ENCODE measurements around the gene SFRP2. TPM values are rescaled to one million over a fixed set of nuclear protein-coding genes. Genes with fewer than 3 reads are reported as not detected.

SFRP2 gene
- total and polyA plus RNA-seq, 11 donors, result 0.06 to 18.8 (median 0.37) TPM; not detected in 2

DNA sequence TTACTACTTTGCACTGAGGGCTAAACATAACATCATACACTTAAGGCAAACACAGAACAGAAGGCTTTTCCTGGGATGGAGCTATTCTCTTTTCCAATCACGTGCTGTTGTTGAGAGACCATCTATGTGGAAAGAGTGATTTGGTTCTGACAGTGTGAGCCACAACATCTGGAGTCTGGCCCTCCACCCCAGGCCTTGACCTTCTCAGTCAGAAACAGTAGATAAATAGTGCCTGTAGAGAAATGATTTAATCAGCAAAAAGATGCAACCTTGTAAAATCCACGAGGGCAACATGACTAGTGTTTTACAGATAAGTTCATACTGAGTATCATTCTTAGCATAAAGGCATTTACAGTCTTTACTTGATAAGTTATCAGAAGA is 10.8 kb upstream of the SFRP2 start:
- TF ChIP-seq POLR2A (IDR thresholded peaks at IDR 0.05), result no peak
- TF ChIP-seq, protein P1, sequence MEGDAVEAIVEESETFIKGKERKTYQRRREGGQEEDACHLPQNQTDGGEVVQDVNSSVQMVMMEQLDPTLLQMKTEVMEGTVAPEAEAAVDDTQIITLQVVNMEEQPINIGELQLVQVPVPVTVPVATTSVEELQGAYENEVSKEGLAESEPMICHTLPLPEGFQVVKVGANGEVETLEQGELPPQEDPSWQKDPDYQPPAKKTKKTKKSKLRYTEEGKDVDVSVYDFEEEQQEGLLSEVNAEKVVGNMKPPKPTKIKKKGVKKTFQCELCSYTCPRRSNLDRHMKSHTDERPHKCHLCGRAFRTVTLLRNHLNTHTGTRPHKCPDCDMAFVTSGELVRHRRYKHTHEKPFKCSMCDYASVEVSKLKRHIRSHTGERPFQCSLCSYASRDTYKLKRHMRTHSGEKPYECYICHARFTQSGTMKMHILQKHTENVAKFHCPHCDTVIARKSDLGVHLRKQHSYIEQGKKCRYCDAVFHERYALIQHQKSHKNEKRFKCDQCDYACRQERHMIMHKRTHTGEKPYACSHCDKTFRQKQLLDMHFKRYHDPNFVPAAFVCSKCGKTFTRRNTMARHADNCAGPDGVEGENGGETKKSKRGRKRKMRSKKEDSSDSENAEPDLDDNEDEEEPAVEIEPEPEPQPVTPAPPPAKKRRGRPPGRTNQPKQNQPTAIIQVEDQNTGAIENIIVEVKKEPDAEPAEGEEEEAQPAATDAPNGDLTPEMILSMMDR (IDR thresholded peaks at IDR 0.05), result no peak
- DNase-seq, result no peak
- peaks cover 0 to 36% (median 4%) of the 10 kb centered on the region in 9 donors for H3K27me3 ChIP-seq
- H3K9me3 ChIP-seq, result no peaks in the 10 kb centered on the region
- ATAC-seq, result no peak
- no peak overlapping the region for H3K4me3 ChIP-seq
- intact Hi-C loops (cut with DNase I), result loop anchor here in 5 of 10 donors (10.0 kb wide), 4 partner anchors 215 to 705 kb away; no protein-coding TSS in a partner anchor
- peaks cover 0 to 8% (median 0%) of the 10 kb centered on the region in 12 donors for H3K4me1 ChIP-seq
- WGBS, 4 donors, result 14 to 42% (median 31%) methylated on average over 2 of the region's 2 CpGs
- no peaks in the 10 kb centered on the region for H3K36me3 ChIP-seq
- no peak overlapping the region for H3K27ac ChIP-seq

DNA sequence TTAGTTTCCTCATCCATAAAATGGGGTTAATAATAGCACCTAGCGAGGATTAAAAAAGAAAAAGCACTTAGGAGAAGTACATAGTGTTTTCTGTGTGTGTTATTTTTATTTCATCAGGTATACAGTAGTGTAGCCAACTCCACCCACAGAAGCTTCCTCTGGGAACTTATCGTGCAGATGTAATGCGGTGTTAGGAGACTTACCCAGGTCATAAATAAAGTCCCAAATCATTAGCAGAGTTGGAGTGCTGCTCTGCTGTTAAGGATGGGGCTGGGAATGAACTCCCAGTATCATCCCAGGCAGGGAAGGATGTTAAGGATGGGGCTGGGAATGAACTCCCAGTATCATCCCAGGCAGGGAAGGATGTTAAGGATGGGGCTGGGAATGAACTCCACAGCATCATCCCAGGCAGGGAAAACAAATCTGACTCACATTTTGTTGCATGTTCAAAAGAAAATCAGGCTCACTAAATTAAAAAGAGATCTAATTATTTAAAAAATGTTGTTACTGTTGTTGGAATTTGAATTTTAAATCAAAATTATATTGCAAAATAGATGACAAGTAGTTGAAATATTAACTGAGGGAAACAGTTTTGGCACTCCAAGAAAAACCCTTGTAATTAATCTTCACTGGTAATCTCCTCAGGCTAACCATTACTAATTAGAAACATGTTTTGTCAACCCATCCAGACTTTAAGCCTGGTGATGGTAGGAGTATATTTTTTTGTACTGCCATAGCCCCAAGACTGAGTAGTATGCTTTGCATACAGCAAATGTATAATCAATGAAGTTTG is 10.2 kb upstream of the SFRP2 start:
- Histone ChIP-seq H3K27ac (no peak overlapping the region), H3K9me3 (no peaks in the 10 kb centered on the region), H3K4me3 (no peak overlapping the region), H3K36me3 (no peaks in the 10 kb centered on the region), H3K27me3 (peaks cover 0 to 42% (median 7%) of the 10 kb centered on the region in 9 donors), H3K4me1 (peaks cover 0 to 8% (median 0%) of the 10 kb centered on the region in 12 donors)
- intact Hi-C loops (cut with DNase I), result loop anchor here in 5 of 10 donors (10.0 kb wide), 4 partner anchors 216 to 706 kb away; no protein-coding TSS in a partner anchor
- 34 to 55% (median 48%) methylated on average over 3 of the region's 3 CpGs for WGBS, 4 donors
- DNase-seq, result no peak
- no peak for ATAC-seq
- TF ChIP-seq, protein P1 (IDR thresholded peaks at IDR 0.05), result no peak
- TF ChIP-seq POLR2A (IDR thresholded peaks at IDR 0.05), result no peak

DNA sequence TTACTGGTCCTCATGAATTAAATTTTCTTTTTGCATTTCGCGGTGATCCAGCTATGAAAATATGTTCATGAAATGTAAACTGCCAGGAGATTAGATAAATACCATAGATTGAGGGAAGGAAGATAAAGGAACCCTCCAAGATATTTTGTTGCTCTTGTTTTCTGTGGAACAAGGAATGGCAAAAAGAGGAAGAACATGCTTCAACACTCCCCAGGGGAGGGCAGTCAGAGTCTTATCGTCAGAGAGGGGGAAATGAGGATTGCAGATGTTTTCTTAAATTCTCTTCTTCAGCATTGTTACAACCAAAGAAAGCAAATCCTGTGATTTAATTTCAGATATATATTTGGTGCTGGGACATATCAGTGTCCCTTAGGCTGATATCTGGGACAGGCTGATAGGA is 9.5 kb upstream of the SFRP2 start:
- 32 to 46% (median 41%) methylated on average over 3 of the region's 3 CpGs for WGBS, 4 donors
- H3K9me3 ChIP-seq, result no peaks in the 10 kb centered on the region
- peaks cover 0 to 8% (median 0%) of the 10 kb centered on the region in 12 donors for H3K4me1 ChIP-seq
- no peak overlapping the region for H3K27ac ChIP-seq
- DNase-seq, result no peak
- peaks cover 0 to 48% (median 13%) of the 10 kb centered on the region in 9 donors for H3K27me3 ChIP-seq
- intact Hi-C loops (cut with DNase I), result loop anchor here in 5 of 10 donors (10.0 kb wide), 4 partner anchors 216 to 706 kb away; no protein-coding TSS in a partner anchor
- TF ChIP-seq, protein P1 (IDR thresholded peaks at IDR 0.05), result no peak
- TF ChIP-seq POLR2A (IDR thresholded peaks at IDR 0.05), result no peak
- H3K36me3 ChIP-seq, result no peaks in the 10 kb centered on the region
- H3K4me3 ChIP-seq, result no peak overlapping the region
- no peak for ATAC-seq

DNA sequence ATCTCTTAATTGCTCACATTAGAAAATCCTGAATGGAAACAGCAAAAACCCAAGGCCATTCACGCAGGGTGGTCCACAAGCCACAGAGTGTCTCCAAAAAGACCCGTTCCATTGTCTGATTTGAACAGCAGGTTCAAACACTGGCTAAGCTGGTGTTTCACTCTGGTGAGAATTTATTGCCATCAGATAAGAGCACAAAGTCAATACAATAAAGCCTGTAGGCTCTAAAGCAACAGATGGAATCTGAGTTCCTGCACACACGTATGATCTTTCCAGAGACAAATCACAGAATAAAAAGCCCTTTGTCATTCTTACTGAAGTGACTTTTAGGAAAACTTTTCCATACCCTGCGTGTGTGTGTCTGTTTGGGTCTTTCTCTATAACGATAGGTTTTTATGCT is 5.1 kb upstream of the SFRP2 start:
- Histone ChIP-seq H3K4me1 (peaks cover 0 to 29% (median 20%) of the 10 kb centered on the region in 12 donors), H3K9me3 (no peaks in the 10 kb centered on the region), H3K27me3 (peaks cover 31 to 89% (median 51%) of the 10 kb centered on the region in 9 donors), H3K27ac (no peak overlapping the region), H3K36me3 (no peaks in the 10 kb centered on the region), H3K4me3 (no peak overlapping the region)
- DNase-seq (no peak), ATAC-seq (no peak)
- intact Hi-C loops (cut with DNase I), result loop anchor here in 8 of 10 donors (2.0 to 10.0 kb wide), 7 partner anchors 221 to 711 kb away; no protein-coding TSS in a partner anchor
- 83 to 89% (median 86%) methylated on average over 5 of the region's 5 CpGs for WGBS, 4 donors
- TF ChIP-seq, protein P1 (IDR thresholded peaks at IDR 0.05), result no peak
- TF ChIP-seq POLR2A (IDR thresholded peaks at IDR 0.05), result no peak

Measured in heart left ventricle (tissue), 16 donors.